ENCODE data around the gene LRRIQ1. TPM values are rescaled to one million over a fixed set of nuclear protein-coding genes. Genes with fewer than 3 reads are reported as not detected.

Gene LRRIQ1
- total and polyA plus RNA-seq, 2 of the 8 experiments (the other 6 are each of a cell fraction or from before 2014, with no cell fraction given) = 0.24 to 0.76 TPM

DNA sequence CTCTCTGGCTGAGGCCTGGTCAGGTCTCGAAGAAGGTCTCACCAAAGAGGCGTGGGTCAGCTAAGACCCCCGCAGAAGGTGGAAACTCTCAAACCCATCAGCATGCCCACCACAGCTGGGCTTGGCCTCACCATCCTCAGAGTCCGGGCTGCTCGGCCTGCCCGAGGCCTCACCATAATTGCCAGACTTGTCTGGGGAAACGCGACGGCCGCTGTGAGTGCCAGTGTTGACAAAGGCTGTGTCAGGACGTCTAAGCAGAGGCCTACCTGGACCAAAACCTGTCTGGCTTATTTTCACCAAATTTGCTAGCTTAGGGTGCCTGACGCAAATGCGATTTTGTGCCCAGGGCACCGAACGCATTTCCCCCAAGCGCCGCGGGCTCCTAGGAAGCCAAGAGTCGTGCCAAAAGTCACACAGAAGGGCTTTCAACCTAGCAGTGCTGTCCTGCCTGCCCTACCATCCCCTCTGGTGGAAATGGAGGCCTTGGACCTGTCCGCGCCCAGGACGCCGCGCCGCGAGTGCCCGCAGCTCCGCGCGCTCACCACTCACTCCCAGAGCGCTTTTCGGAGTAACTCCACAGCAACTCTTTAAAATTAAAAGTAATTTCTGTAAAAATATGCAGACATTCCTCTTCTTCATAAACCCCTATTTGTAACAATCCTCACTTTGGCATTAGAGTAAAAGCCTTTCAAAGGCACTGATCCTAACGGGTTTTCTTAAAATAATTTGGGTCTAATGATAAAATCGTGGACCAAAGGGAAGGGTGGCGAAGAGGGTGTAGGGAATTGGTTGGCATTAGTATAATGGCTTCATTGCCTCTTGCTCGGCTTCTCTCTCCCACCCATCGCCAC, 242.7 kb downstream of the LRRIQ1 start:
- no peaks in the 10 kb centered on the region for H3K79me2 ChIP-seq (ENCODE audit: control insufficient read depth in 1 of 2, insufficient read depth in 2 of 2, low read length in 2 of 2)
- no peak overlapping the region for H2AK5ac ChIP-seq (ENCODE audit: low read depth, low read length)
- no peak overlapping the region for H4K91ac ChIP-seq (replicated peaks; ENCODE audit: insufficient read length, low read length)
- peaks cover 19% of the 10 kb centered on the region for H3K23me2 ChIP-seq (ENCODE audit: low read depth, low read length)
- H3K23ac ChIP-seq (ENCODE audit: insufficient read length) = no peak overlapping the region
- no peak for FAIRE-seq
- no peak overlapping the region for H3K56ac ChIP-seq (replicated peaks; ENCODE audit: insufficient read length, low read depth, low read length)
- peaks cover 1 to 8% of the 10 kb centered on the region in 2 experiments for H4K20me1 ChIP-seq (replicated peaks in 1 of 2; ENCODE audit: control insufficient read depth in 1 of 2, insufficient read depth in 2 of 2, low read length in 2 of 2)
- peak overlapping the region; percentile 16 for H4K8ac ChIP-seq (ENCODE audit: extremely low read depth, insufficient read depth, low read length)
- no peaks in the 10 kb centered on the region for H3K79me1 ChIP-seq (ENCODE audit: low read depth, low read length)
- H3K27ac ChIP-seq (ENCODE audit: low read depth, low read length) = no peak overlapping the region
- H3K36me3 ChIP-seq (ENCODE audit: control insufficient read depth in 2 of 4, insufficient read depth in 4 of 4, low read length in 3 of 4) = no peaks in the 10 kb centered on the region
- no peak overlapping the region for H2BK120ac ChIP-seq (replicated peaks; ENCODE audit: low read depth, low read length)
- no peak overlapping the region for H4K5ac ChIP-seq (ENCODE audit: insufficient read length, low read depth, low read length)
- H3K4me1 ChIP-seq (replicated peaks in 1 of 4; ENCODE audit: control insufficient read depth in 3 of 4, insufficient read depth in 4 of 4, low read length in 3 of 4) = peaks cover 2 to 16% (median 7%) of the 10 kb centered on the region in 4 experiments
- H3K27me3 ChIP-seq (replicated peaks in 1 of 4; ENCODE audit: control insufficient read depth in 3 of 4, extremely low read depth in 1 of 4, insufficient read depth in 3 of 4, low read length in 3 of 4) = peaks cover 42 to 59% (median 51%) of the 10 kb centered on the region in 4 experiments
- no peak overlapping the region for H3K9ac ChIP-seq (replicated peaks in 1 of 4; ENCODE audit: extremely low read depth in 1 of 4, low read depth in 3 of 4, low read length in 3 of 4)
- peak overlapping the region; percentile 11; the same call in 1 of the 2 replicates for H2BK5ac ChIP-seq (ENCODE audit: low read depth, low read length)
- peak overlapping the region; percentile 40; the same call in 1 of the 2 replicates for H2BK15ac ChIP-seq (ENCODE audit: low read length)
- TF ChIP-seq BACH1 (IDR thresholded peaks at IDR 0.05; ENCODE audit: low read length) (no peak), CBX8 (IDR thresholded peaks at IDR 0.05; ENCODE audit: borderline replicate concordance, low read depth, low read length) (0 out of 2 replicates have a peak, but pooled peaks have one; percentile 34), EZH2 (IDR thresholded peaks at IDR 0.05; ENCODE audit: low read depth, low read length, severe bottlenecking) (peak; percentile 98), CTBP2 (IDR thresholded peaks at IDR 0.05; ENCODE audit: borderline replicate concordance, insufficient read depth, insufficient read length, low read length) (peak; percentile 29), SUZ12 (IDR thresholded peaks at IDR 0.05; ENCODE audit: low read length) (peak; percentile 97), JUN (IDR thresholded peaks at IDR 0.05; ENCODE audit: low read depth, low read length) (no peak), RNF2 (IDR thresholded peaks at IDR 0.05; ENCODE audit: borderline replicate concordance, low read depth, low read length, missing control alignments, poor library complexity, severe bottlenecking) (peak; percentile 51)
- peak overlapping the region; percentile 27; the same call in 1 of the 2 replicates for H2BK20ac ChIP-seq (ENCODE audit: low read length)
- peak overlapping the region; percentile 78 for H2AFZ ChIP-seq (ENCODE audit: low read length)
- ChIA-PET POLR2A (ENCODE audit: partially characterized antibody) (interaction anchor here (1.4 to 1.7 kb wide), 2 partner anchors 8 to 40 kb away, joined by 5 read pairs; no protein-coding TSS in a partner anchor), CTCF (ENCODE audit: partially characterized antibody) (interaction anchor here (0.5 to 2.2 kb wide), 7 partner anchors 18 to 170 kb away, joined by 3 to 9 read pairs (median 3); no protein-coding TSS in a partner anchor)
- DNase-seq (ENCODE audit: low read depth in 1 of 2, low spot score in 2 of 2) = peak in 1 of 2 experiments; percentile 60
- H2BK12ac ChIP-seq (ENCODE audit: low read depth, low read length) = peak overlapping the region; percentile 22
- WGBS, 2 experiments (ENCODE audit: extremely low coverage in 1 of 2, insufficient coverage in 1 of 2, insufficient read length in 1 of 2, insufficient replicate concordance in 2 of 2, low coverage in 1 of 2, low lambda C conversion rate in 2 of 2, missing lambda C conversion rate in 1 of 2) = 4% methylated on average over 26 of the region's 37 CpGs; no CpG with 5 or more reads in 1 of the 2 experiments
- peak overlapping the region; percentile 20; the same call in 1 of the 2 replicates for H3K18ac ChIP-seq (ENCODE audit: extremely low read depth, low read length)
- no peak overlapping the region for H3K4ac ChIP-seq (replicated peaks; ENCODE audit: insufficient read length, low read depth, low read length)
- peak overlapping the region; percentile 79 to 88 for H3K4me2 ChIP-seq (ENCODE audit: insufficient read depth in 1 of 2, low read depth in 2 of 2, low read length in 2 of 2)
- no peak overlapping the region for H3K14ac ChIP-seq (ENCODE audit: insufficient read length)
- H3K9me3 ChIP-seq (ENCODE audit: insufficient read depth in 2 of 2, low read depth in 1 of 2, low read length in 1 of 2) = no peaks in the 10 kb centered on the region
- peak overlapping the region; percentile 68 to 86 (median 78) for H3K4me3 ChIP-seq (ENCODE audit: extremely low read depth in 1 of 4, insufficient read depth in 2 of 4, low read depth in 3 of 4, low read length in 4 of 4)

All from H1 (cell line).